ENCODE results near the gene NCAPH2. TPM values are rescaled to one million over a fixed set of nuclear protein-coding genes. Genes with fewer than 3 reads are reported as not detected.

Gene NCAPH2
- total and polyA plus RNA-seq, 2 of the 13 experiments (the other 11 are each of a cell fraction or from before 2014, with no cell fraction given): 28.1 to 64.4 TPM

DNA sequence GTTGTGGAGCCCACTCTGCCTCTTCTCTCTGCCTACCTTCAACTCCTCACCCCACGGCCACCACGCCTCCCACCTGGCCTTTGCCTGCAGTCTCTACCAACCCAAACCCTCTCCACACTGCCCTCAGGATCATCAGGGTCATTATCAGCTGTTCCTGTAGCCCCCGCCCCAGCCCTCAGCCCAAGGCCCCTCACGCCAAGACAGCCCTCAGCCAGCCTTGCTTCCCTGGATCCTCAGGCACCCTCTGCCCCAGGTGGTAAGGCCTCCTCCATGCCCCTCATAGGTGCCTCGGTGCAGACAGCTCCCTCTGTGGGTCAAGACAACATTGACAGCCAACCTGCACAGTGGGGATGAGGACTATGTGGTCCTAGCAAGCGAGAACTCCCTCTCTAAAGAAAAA, 34.9 kb upstream of the NCAPH2 start (continued):
- peak; percentile 18; the same call in 1 of the 2 replicates for TF ChIP-seq ZFX (CRISPR knock-in tag; IDR thresholded peaks at IDR 0.05; ENCODE audit: low read depth)
- TF ChIP-seq, protein P1, sequence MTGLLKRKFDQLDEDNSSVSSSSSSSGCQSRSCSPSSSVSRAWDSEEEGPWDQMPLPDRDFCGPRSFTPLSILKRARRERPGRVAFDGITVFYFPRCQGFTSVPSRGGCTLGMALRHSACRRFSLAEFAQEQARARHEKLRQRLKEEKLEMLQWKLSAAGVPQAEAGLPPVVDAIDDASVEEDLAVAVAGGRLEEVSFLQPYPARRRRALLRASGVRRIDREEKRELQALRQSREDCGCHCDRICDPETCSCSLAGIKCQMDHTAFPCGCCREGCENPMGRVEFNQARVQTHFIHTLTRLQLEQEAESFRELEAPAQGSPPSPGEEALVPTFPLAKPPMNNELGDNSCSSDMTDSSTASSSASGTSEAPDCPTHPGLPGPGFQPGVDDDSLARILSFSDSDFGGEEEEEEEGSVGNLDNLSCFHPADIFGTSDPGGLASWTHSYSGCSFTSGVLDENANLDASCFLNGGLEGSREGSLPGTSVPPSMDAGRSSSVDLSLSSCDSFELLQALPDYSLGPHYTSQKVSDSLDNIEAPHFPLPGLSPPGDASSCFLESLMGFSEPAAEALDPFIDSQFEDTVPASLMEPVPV (CRISPR knock-in tag; IDR thresholded peaks at IDR 0.05): 0 out of 2 replicates have a peak, but pooled peaks have one; percentile 1
- TF ChIP-seq, protein P2, sequence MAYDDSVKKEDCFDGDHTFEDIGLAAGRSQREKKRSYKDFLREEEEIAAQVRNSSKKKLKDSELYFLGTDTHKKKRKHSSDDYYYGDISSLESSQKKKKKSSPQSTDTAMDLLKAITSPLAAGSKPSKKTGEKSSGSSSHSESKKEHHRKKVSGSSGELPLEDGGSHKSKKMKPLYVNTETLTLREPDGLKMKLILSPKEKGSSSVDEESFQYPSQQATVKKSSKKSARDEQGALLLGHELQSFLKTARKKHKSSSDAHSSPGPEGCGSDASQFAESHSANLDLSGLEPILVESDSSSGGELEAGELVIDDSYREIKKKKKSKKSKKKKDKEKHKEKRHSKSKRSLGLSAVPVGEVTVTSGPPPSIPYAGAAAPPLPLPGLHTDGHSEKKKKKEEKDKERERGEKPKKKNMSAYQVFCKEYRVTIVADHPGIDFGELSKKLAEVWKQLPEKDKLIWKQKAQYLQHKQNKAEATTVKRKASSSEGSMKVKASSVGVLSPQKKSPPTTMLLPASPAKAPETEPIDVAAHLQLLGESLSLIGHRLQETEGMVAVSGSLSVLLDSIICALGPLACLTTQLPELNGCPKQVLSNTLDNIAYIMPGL (CRISPR knock-in tag; IDR thresholded peaks at IDR 0.05; ENCODE audit: borderline replicate concordance in 1 of 2, low read depth in 1 of 2): peak in 1 of 2 experiments; percentile 21; a peak in 1 of 4 replicates
- TF ChIP-seq SAP130 (CRISPR knock-in tag; IDR thresholded peaks at IDR 0.05; ENCODE audit: low read depth): peak; percentile 32; the same call in 1 of the 2 replicates
- no peak for TF ChIP-seq ZNF781 (CRISPR knock-in tag; IDR thresholded peaks at IDR 0.05; ENCODE audit: borderline replicate concordance, not compliant biosample characterization)
- 0 out of 2 replicates have a peak, but pooled peaks have one; percentile 16 for TF ChIP-seq SMC3 (IDR thresholded peaks at IDR 0.05; ENCODE audit: low read length)

DNA sequence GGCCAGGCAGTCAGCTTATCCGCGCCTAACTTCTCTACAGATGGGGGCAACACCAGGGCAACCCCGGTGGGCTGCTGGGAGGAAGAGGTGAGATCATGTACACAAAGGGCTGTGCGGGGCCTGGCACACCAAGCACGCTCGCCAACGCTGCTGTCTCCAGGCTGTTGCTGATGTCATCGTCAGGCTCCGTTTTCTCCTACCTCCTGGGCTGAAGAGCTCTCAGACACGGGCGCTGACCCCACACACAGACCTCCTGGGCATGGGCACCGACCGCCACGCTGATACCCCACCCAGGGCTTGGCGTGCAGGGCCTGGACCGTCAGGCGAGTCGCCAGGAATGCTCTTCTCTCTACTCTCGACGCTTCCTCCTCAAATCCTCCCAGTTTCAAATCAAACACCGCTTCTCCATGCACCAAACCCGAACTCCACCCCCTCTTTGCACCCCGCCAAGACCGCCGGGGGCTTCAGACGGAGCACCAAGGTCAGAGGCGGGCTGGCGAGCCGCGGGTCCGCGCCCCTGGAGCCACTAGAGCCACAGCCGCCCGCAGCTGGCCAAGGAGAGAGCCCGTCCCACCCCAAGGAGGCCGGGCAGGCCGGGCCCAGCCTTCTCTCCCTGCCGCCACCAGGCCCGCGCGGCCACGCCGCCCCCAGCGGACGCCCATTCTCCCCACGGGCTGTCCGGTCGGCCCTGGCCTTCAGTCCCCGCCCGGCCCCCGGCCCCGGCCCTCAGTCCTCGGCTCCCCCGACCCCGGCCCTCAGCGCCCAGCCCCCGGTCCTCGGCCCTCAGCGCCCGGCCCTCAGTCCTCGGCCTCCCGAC, 34.0 kb upstream of the NCAPH2 start:
- Histone ChIP-seq H4K20me1 (ENCODE audit: insufficient read depth, low read length) (peaks cover 35% of the 10 kb centered on the region), H3K27ac (ENCODE audit: extremely low read length, insufficient read depth, low read length) (peak overlapping the region; percentile 38), H3K4me3 (replicated peaks in 1 of 3; ENCODE audit: insufficient read depth in 1 of 3, low read depth in 2 of 3, low read length in 3 of 3) (peak overlapping the region; percentile 80 to 87 (median 81)), H3K4me2 (ENCODE audit: low read depth, low read length) (peak overlapping the region; percentile 96), H3K9me3 (ENCODE audit: low read length) (no peaks in the 10 kb centered on the region), H3K36me3 (replicated peaks in 1 of 2; ENCODE audit: control insufficient read depth in 1 of 2, insufficient read depth in 2 of 2, low read length in 2 of 2) (no peaks in the 10 kb centered on the region), H3K79me2 (ENCODE audit: insufficient read depth, low read length) (peaks cover 48% of the 10 kb centered on the region), H3K4me1 (ENCODE audit: insufficient read depth, low read length) (peaks cover 59% of the 10 kb centered on the region), H3K27me3 (ENCODE audit: control insufficient read depth in 1 of 2, insufficient read depth in 2 of 2, low read length in 2 of 2) (no peaks in the 10 kb centered on the region), H3K9ac (ENCODE audit: insufficient read depth, low read depth, low read length) (peak overlapping the region; percentile 81), H2AFZ (ENCODE audit: low read length) (no peak overlapping the region)
- ChIA-PET CTCF (ENCODE audit: low intra/inter-chr PET ratio, low total read pairs) (interaction anchor here (1.1 to 1.7 kb wide), 2 partner anchors 24 to 26 kb away, joined by 3 to 6 read pairs; no protein-coding TSS in a partner anchor), POLR2A (interaction anchor here (1.3 kb wide), 2 partner anchors 10 to 52 kb away, joined by 3 to 4 read pairs; partner anchors contain the start of gene SCO2)
- WGBS (ENCODE audit: low lambda C conversion rate): 17% methylated on average over 14 of the region's 62 CpGs
- in situ Hi-C loops (cut with HindIII; ENCODE audit: extremely low pct_ligation_motif_present, low pct_unique_long_range_greater_than_20kb): no loop called here
- ATAC-seq (peak; percentile 50), FAIRE-seq (no peak), DNase-seq (ENCODE audit: low spot score) (no peak)
- intact Hi-C loops (cut with micrococcal nuclease; ENCODE audit: unreplicated experiment): no loop called here
- TSS peak; percentile 54 for BruUV-seq (replicated peaks)
- peak; percentile 38 for TF ChIP-seq HNRNPK (IDR thresholded peaks at IDR 0.05; ENCODE audit: low read depth, low read length, poor library complexity, severe bottlenecking)
- TF ChIP-seq ZNF292 (CRISPR knock-in tag; IDR thresholded peaks at IDR 0.05; ENCODE audit: borderline replicate concordance, low read depth): no peak
- TF ChIP-seq ZNF777 (CRISPR knock-in tag; IDR thresholded peaks at IDR 0.05): 0 out of 2 replicates have a peak, but pooled peaks have one; percentile 8
- TF ChIP-seq ZFP1 (CRISPR knock-in tag; IDR thresholded peaks at IDR 0.05): no peak
- TF ChIP-seq, protein P3, sequence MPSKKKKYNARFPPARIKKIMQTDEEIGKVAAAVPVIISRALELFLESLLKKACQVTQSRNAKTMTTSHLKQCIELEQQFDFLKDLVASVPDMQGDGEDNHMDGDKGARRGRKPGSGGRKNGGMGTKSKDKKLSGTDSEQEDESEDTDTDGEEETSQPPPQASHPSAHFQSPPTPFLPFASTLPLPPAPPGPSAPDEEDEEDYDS (CRISPR knock-in tag; IDR thresholded peaks at IDR 0.05): no peak
- no peak for TF ChIP-seq PAX8 (CRISPR knock-in tag; IDR thresholded peaks at IDR 0.05; ENCODE audit: borderline replicate concordance)
- TF ChIP-seq, protein P4, sequence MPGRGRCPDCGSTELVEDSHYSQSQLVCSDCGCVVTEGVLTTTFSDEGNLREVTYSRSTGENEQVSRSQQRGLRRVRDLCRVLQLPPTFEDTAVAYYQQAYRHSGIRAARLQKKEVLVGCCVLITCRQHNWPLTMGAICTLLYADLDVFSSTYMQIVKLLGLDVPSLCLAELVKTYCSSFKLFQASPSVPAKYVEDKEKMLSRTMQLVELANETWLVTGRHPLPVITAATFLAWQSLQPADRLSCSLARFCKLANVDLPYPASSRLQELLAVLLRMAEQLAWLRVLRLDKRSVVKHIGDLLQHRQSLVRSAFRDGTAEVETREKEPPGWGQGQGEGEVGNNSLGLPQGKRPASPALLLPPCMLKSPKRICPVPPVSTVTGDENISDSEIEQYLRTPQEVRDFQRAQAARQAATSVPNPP (CRISPR knock-in tag; IDR thresholded peaks at IDR 0.05): no peak
- TF ChIP-seq KMT2A (CRISPR knock-in tag; IDR thresholded peaks at IDR 0.05): no peak
- TF ChIP-seq NPAS2 (CRISPR knock-in tag; IDR thresholded peaks at IDR 0.05; ENCODE audit: borderline replicate concordance): no peak

All from HepG2 (cell line).